PC-3 (cell line): Measurements from ENCODE around the gene DYSF. TPM values are rescaled to one million over a fixed set of nuclear protein-coding genes. Genes with fewer than 3 reads are reported as not detected.

ENCODE experiments used
- ATAC-seq: fragments of 200-7000 bp; cut with Tn5 transposase; 2 replicates; pipeline ENCODE4 v1.9.1; 2020; ENCODE audit warnings: mild to moderate bottlenecking, moderate library complexity
- BruUV-seq: library from RNA; stranded (reverse); fragments of 400-500 nt; replicated peaks from 2 replicates; lab custom pipeline; 2021; lab: Mats Ljungman, UMichigan
- CTCF ChIA-PET: fragments of 300-600 bp; sonication (Branson Sonifier 250); formaldehyde crosslinking; loops from one replicate; lab custom pipeline; 2022; ENCODE audit warnings: antibody characterized with exemption; lab: Charles Lee
- POLR2A ChIA-PET: fragments of 300-600 bp; sonication (Branson Sonifier 250); formaldehyde crosslinking; loops from one replicate; lab custom pipeline; 2022; ENCODE audit warnings: antibody characterized with exemption; ENCODE audit not compliant: unreplicated experiment; lab: Charles Lee
- DNase-seq: peaks from one replicate; pipeline ENCODE4 v3.0.0-alpha.2; 2015
- H2AFZ ChIP-seq: fragments of 300-600 bp; sonication (generic); 2 replicates; pipeline ENCODE4 v1.6.0; 2016; ENCODE audit warnings: antibody characterized with exemption, low read length
- H3F3A ChIP-seq: fragments of 300-600 bp; sonication (generic); one replicate; pipeline ENCODE4 v1.6.0; 2017; ENCODE audit warnings: antibody characterized with exemption, low read length, control low read depth, mild to moderate bottlenecking; ENCODE audit not compliant: unreplicated experiment
- H3K27ac ChIP-seq: fragments of 300-600 bp; sonication (generic); 2 replicates; pipeline ENCODE4 v1.5.1; 2016; ENCODE audit warnings: mild to moderate bottlenecking, low read length
- H3K27me3 ChIP-seq: fragments of 300-600 bp; sonication (generic); 2 replicates; pipeline ENCODE4 v1.6.1; 2016; ENCODE audit warnings: low read length, mixed read lengths
- H3K36me3 ChIP-seq: fragments of 300-600 bp; sonication (generic); 2 replicates; pipeline ENCODE4 v1.6.1; 2016; ENCODE audit warnings: low read depth, mixed run types, low read length, mixed read lengths
- H3K4me1 ChIP-seq: fragments of 300-600 bp; sonication (generic); 2 replicates; pipeline ENCODE4 v1.5.1; 2016; ENCODE audit warnings: low read length; ENCODE audit not compliant: insufficient read depth
- H3K4me2 ChIP-seq: fragments of 300-600 bp; sonication (generic); 2 replicates; pipeline ENCODE4 v1.6.0; 2016; ENCODE audit warnings: low read length
- H3K4me3 ChIP-seq: fragments of 300-600 bp; sonication (generic); 2 replicates; pipeline ENCODE4 v1.5.1; 2016; ENCODE audit warnings: mild to moderate bottlenecking, low read length, mixed read lengths
- H3K79me2 ChIP-seq: fragments of 300-600 bp; sonication (generic); 2 replicates; pipeline ENCODE4 v1.6.1; 2017; ENCODE audit warnings: low read length, mixed read lengths
- H3K9ac ChIP-seq: fragments of 300-600 bp; sonication (generic); 2 replicates; pipeline ENCODE4 v1.6.0; 2016; ENCODE audit warnings: mild to moderate bottlenecking, low read length
- H3K9me2 ChIP-seq: fragments of 300-600 bp; sonication (generic); replicated peaks from 2 replicates; pipeline ENCODE4 v1.6.1; 2016; ENCODE audit warnings: mixed run types, low read length, mixed read lengths
- H3K9me3 ChIP-seq: fragments of 300-600 bp; sonication (generic); 2 replicates; pipeline ENCODE4 v1.6.1; 2016; ENCODE audit warnings: low read length, mixed read lengths
- H4K20me1 ChIP-seq: fragments of 300-600 bp; sonication (generic); 2 replicates; pipeline ENCODE4 v1.6.1; 2016; ENCODE audit warnings: low read length, mixed read lengths
- CTCF ChIP-seq: fragments of 300-600 bp; sonication (generic); conservative IDR thresholded peaks from 2 replicates; pipeline ENCODE4 v1.5.1; 2017; ENCODE audit warnings: antibody characterized with exemption, low read depth, mild to moderate bottlenecking, low read length
- EZH2 ChIP-seq: fragments of 300-600 bp; sonication (generic); IDR thresholded peaks from one replicate; pipeline ENCODE4 v1.6.1; 2017; ENCODE audit warnings: antibody characterized with exemption, mild to moderate bottlenecking, low read length; ENCODE audit not compliant: unreplicated experiment
- EZH2phosphoT487 ChIP-seq: fragments of 300-600 bp; sonication (generic); IDR thresholded peaks from 2 replicates; pipeline ENCODE4 v1.6.1; 2018; ENCODE audit warnings: mild to moderate bottlenecking, antibody characterized with exemption, low read length, borderline replicate concordance
- intact Hi-C: fragments of 100-400 bp; cut with micrococcal nuclease; formaldehyde crosslinking; loops from 2 replicates; pipeline ENCODE4 v1.9.0; 2023
- total RNA-seq: library from RNA; depleted of rRNA; stranded (reverse); fragments of >200 nt; gene quantifications from 2 replicates; pipeline ENCODE4 v1.2.3, GENCODE V29; 2014

Gene DYSF
- total RNA-seq, 1 experiment from 2014 or later: 13.0 TPM

DNA sequence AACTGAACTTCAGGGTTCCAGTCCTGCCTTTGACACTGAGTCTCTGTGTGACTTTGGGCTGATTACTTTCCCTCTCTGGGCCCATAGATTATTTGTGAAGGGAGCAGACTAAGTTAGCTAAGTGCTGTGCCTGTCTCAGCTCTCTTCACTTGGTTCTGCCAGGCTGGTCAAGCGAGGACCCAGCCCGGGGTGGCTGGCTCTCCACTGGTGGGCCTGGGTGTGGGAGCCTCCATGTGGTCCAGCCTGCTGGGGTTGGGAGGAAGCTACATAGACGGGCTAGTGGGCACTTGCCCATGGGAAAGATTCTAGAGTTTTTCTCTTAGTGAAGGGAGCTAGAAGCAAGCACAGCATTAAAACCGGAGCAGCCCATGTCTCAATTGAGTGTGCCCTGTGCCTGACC, 59.0 kb downstream of the DYSF start:
- Histone ChIP-seq H3F3A (no peaks in the 10 kb centered on the region), H3K9ac (no peak overlapping the region), H3K36me3 (no peaks in the 10 kb centered on the region), H3K79me2 (no peaks in the 10 kb centered on the region), H3K4me2 (no peak overlapping the region), H3K9me2 (no peaks in the 10 kb centered on the region), H3K4me1 (no peaks in the 10 kb centered on the region), H2AFZ (no peak overlapping the region), H3K9me3 (no peaks in the 10 kb centered on the region), H4K20me1 (no peaks in the 10 kb centered on the region), H3K4me3 (no peak overlapping the region), H3K27ac (no peak overlapping the region), H3K27me3 (no peaks in the 10 kb centered on the region)
- BruUV-seq: no TSS peak
- DNase-seq: no peak
- ChIA-PET CTCF (no interaction called here), POLR2A (no interaction called here)
- intact Hi-C loops: no loop called here
- TF ChIP-seq EZH2 (no peak), EZH2phosphoT487 (no peak), CTCF (no peak)
- ATAC-seq: no peak

DNA sequence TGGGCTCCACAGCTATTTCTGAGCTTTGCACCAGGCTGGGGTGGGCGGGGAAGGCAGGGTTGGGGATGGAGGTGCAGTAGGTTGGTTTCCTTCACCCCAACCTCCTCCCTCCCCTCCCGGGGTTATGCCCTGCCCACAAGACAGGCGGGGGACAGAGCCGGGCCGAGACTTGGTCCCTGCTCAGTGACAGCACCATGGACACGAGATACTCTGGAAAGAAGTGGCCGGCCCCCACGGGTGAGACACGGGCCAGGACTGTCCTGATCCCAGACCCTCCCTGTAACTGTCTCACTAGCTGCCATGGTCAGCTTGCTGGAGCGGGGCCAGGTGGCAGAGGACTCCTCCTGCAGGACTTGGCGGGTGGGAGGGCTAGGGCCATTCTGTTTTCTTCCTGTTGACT, 59.7 kb downstream of the DYSF start:
- intact Hi-C loops: no loop called here
- Histone ChIP-seq H3K4me3 (no peak overlapping the region), H3K27ac (no peak overlapping the region), H3K9me3 (no peaks in the 10 kb centered on the region), H3K9me2 (no peaks in the 10 kb centered on the region), H3K27me3 (no peaks in the 10 kb centered on the region), H2AFZ (no peak overlapping the region), H3K36me3 (no peaks in the 10 kb centered on the region), H3K4me2 (no peak overlapping the region), H3F3A (no peaks in the 10 kb centered on the region), H3K9ac (no peak overlapping the region), H4K20me1 (no peaks in the 10 kb centered on the region), H3K79me2 (no peaks in the 10 kb centered on the region), H3K4me1 (no peaks in the 10 kb centered on the region)
- BruUV-seq: no TSS peak
- POLR2A ChIA-PET: interaction anchor here (0.6 kb wide), 1 partner anchor 214 kb away, joined by 3 read pairs; no protein-coding TSS in a partner anchor
- CTCF ChIA-PET: no interaction called here
- no peak for ATAC-seq
- no peak for TF ChIP-seq CTCF
- TF ChIP-seq EZH2phosphoT487: no peak
- TF ChIP-seq EZH2: no peak
- no peak for DNase-seq

DNA sequence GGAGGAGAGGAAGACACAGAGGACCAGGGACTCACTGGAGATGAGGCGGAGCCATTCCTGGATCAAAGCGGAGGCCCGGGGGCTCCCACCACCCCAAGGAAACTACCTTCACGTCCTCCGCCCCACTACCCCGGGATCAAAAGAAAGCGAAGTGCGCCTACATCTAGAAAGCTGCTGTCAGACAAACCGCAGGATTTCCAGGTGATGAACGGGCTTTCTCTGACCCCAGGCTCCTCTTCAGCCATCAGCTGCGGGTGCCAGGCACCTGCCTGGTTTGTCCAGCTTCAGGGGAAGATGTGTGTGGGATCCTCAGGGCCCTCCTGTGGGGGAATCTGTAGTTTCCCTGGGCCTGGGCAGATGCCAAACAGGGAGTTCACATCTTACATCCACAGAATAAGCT, 60.4 kb downstream of the DYSF start:
- no TSS peak for BruUV-seq
- H3K4me1 ChIP-seq: no peaks in the 10 kb centered on the region
- H3K27ac ChIP-seq: no peak overlapping the region
- ATAC-seq (no peak), DNase-seq (no peak)
- CTCF ChIA-PET: no interaction called here
- no peaks in the 10 kb centered on the region for H3K9me3 ChIP-seq
- POLR2A ChIA-PET: interaction anchor here (0.6 kb wide), 1 partner anchor 17 kb away, joined by 4 read pairs; no protein-coding TSS in a partner anchor
- no peak overlapping the region for H3K4me3 ChIP-seq
- no peak for TF ChIP-seq EZH2
- TF ChIP-seq CTCF: no peak
- no peak for TF ChIP-seq EZH2phosphoT487
- H2AFZ ChIP-seq: no peak overlapping the region
- no peaks in the 10 kb centered on the region for H4K20me1 ChIP-seq
- no peaks in the 10 kb centered on the region for H3K27me3 ChIP-seq
- no peak overlapping the region for H3K4me2 ChIP-seq
- H3K9ac ChIP-seq: no peak overlapping the region
- no peaks in the 10 kb centered on the region for H3K9me2 ChIP-seq
- H3F3A ChIP-seq: no peaks in the 10 kb centered on the region
- no peaks in the 10 kb centered on the region for H3K79me2 ChIP-seq
- no peaks in the 10 kb centered on the region for H3K36me3 ChIP-seq
- intact Hi-C loops: no loop called here
